ENCODE results near the gene BUD23.
"Not testable (repeated sequence)": the region's sequence is repeated elsewhere in the genome, so short reads cannot be mapped to it uniquely, and the experiment has no call there.

The BUD23 gene

GRCh38 chr7:73716318-73716890, 33.0 kb downstream of the BUD23 start:
- no peak overlapping the region for H3K4me3 ChIP-seq (ENCODE audit: low read depth, low read length)
- peak; percentile 36 for DNase-seq (ENCODE audit: low read depth)
- no peak for TF ChIP-seq CTCF (conservative IDR thresholded peaks at IDR 0.05; ENCODE audit: low read depth, low read length)

GRCh38 chr7:73717025-73717807, 33.8 kb downstream of the BUD23 start:
- no peak for TF ChIP-seq CTCF (conservative IDR thresholded peaks at IDR 0.05; ENCODE audit: low read depth, low read length)
- H3K4me3 ChIP-seq (ENCODE audit: low read depth, low read length): peak overlapping the region; percentile 80
- DNase-seq (ENCODE audit: low read depth): peak; percentile 54

- peak overlapping the region; percentile 80 for H3K4me3 ChIP-seq (ENCODE audit: low read depth, low read length)
- no peak for TF ChIP-seq CTCF (conservative IDR thresholded peaks at IDR 0.05; ENCODE audit: low read depth, low read length)
- peak; percentile 92 for DNase-seq (ENCODE audit: low read depth)
These were observed 34.6 kb downstream of the BUD23 start for GRCh38 chr7:73717991-73718405.

GRCh38 chr7:73718438-73718881, 35.1 kb downstream of the BUD23 start:
- no peak for TF ChIP-seq CTCF (conservative IDR thresholded peaks at IDR 0.05; ENCODE audit: low read depth, low read length)
- peak overlapping the region; percentile 80 for H3K4me3 ChIP-seq (ENCODE audit: low read depth, low read length)
- no peak for DNase-seq (ENCODE audit: low read depth)

GRCh38 chr7:73718905-73719805, 35.8 kb downstream of the BUD23 start, which contains the start of gene STX1A:
STX1A (minus strand) TSS chr7:73719669; CDS start chr7:73719631, 38 bp downstream.
- TF ChIP-seq CTCF (conservative IDR thresholded peaks at IDR 0.05; ENCODE audit: low read depth, low read length): no peak
- H3K4me3 ChIP-seq (ENCODE audit: low read depth, low read length): peak within 1 kb of the TSS; percentile 80
- peak; percentile 74 for DNase-seq (ENCODE audit: low read depth)

GRCh38 chr7:73719806-73720169, 36.4 kb downstream of the BUD23 start:
- peak overlapping the region; percentile 57 for H3K4me3 ChIP-seq (ENCODE audit: low read depth, low read length)
- TF ChIP-seq CTCF (conservative IDR thresholded peaks at IDR 0.05; ENCODE audit: low read depth, low read length): no peak
- DNase-seq (ENCODE audit: low read depth): no peak

GRCh38 chr7:73720443-73720842, 37.0 kb downstream of the BUD23 start:
- not testable (repeated sequence) for H3K4me3 ChIP-seq (ENCODE audit: low read depth, low read length)

More at GRCh38 chr7:73720443-73720842, 37.0 kb downstream of the BUD23 start:
- not testable (repeated sequence) for DNase-seq (ENCODE audit: low read depth)

All from choroid plexus epithelial cell (primary cell).